Measurements from ENCODE around the gene RASSF4.

DNA sequence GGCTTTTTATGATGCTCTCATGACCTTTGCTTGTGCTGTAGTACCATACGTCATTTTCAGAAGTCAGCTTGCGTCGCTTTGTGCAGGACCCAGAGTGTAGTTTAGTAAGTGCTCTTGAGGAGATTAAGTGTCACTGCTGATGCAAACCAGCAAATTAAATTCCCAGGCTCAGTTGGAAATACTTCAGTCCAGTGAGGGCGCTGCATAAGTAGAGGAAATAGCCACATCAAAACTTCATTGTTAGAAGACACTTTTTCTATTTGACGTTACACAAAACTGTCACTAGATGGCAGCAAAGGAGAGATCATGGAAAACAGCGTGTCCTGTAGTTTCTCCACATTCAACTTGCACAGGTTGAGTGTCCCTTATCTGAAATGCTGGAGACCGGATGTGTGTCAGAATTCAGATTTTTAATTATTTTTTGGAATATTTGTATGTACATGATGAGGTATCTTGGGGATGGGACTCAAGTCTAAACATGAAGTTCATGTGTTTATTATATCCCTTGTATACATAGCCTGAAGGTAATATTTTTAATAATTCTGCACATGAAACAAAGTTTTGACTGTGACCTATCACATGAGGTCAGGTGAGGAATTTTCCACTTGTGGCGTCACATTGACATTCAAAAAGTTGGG, 49.0 kb downstream of the RASSF4 start:
- TF ChIP-seq, protein P1, sequence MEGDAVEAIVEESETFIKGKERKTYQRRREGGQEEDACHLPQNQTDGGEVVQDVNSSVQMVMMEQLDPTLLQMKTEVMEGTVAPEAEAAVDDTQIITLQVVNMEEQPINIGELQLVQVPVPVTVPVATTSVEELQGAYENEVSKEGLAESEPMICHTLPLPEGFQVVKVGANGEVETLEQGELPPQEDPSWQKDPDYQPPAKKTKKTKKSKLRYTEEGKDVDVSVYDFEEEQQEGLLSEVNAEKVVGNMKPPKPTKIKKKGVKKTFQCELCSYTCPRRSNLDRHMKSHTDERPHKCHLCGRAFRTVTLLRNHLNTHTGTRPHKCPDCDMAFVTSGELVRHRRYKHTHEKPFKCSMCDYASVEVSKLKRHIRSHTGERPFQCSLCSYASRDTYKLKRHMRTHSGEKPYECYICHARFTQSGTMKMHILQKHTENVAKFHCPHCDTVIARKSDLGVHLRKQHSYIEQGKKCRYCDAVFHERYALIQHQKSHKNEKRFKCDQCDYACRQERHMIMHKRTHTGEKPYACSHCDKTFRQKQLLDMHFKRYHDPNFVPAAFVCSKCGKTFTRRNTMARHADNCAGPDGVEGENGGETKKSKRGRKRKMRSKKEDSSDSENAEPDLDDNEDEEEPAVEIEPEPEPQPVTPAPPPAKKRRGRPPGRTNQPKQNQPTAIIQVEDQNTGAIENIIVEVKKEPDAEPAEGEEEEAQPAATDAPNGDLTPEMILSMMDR (IDR thresholded peaks at IDR 0.05; ENCODE audit: insufficient read depth, low read length) = peak; percentile 82
- TF ChIP-seq, protein P2, sequence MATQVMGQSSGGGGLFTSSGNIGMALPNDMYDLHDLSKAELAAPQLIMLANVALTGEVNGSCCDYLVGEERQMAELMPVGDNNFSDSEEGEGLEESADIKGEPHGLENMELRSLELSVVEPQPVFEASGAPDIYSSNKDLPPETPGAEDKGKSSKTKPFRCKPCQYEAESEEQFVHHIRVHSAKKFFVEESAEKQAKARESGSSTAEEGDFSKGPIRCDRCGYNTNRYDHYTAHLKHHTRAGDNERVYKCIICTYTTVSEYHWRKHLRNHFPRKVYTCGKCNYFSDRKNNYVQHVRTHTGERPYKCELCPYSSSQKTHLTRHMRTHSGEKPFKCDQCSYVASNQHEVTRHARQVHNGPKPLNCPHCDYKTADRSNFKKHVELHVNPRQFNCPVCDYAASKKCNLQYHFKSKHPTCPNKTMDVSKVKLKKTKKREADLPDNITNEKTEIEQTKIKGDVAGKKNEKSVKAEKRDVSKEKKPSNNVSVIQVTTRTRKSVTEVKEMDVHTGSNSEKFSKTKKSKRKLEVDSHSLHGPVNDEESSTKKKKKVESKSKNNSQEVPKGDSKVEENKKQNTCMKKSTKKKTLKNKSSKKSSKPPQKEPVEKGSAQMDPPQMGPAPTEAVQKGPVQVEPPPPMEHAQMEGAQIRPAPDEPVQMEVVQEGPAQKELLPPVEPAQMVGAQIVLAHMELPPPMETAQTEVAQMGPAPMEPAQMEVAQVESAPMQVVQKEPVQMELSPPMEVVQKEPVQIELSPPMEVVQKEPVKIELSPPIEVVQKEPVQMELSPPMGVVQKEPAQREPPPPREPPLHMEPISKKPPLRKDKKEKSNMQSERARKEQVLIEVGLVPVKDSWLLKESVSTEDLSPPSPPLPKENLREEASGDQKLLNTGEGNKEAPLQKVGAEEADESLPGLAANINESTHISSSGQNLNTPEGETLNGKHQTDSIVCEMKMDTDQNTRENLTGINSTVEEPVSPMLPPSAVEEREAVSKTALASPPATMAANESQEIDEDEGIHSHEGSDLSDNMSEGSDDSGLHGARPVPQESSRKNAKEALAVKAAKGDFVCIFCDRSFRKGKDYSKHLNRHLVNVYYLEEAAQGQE (IDR thresholded peaks at IDR 0.05; ENCODE audit: insufficient replicate concordance, low read depth) = no peak
- TF ChIP-seq POLR2AphosphoS5 (IDR thresholded peaks at IDR 0.05; ENCODE audit: low read depth) = no peak
- TF ChIP-seq GABPA (IDR thresholded peaks at IDR 0.05; ENCODE audit: low read depth) = no peak
